ENCODE measurements around the gene EPS15.

- TF ChIP-seq CTCF (conservative IDR thresholded peaks at IDR 0.05 in 1 of 2, IDR thresholded peaks at IDR 0.05 in 1 of 2; ENCODE audit: extremely low read depth in 1 of 2, insufficient read depth in 1 of 2, low read depth in 1 of 2, low read length in 2 of 2) (no peak), EZH2 (IDR thresholded peaks at IDR 0.05; ENCODE audit: borderline replicate concordance, low read length) (no peak)
These were observed 93.1 kb downstream of the EPS15 start for GRCh38 chr1:51425955-51426354.

All from mammary epithelial cell (primary cell).